K562 (cell line): ENCODE results near the gene CRNKL1. TPM values are rescaled to one million over a fixed set of nuclear protein-coding genes. Genes with fewer than 3 reads are reported as not detected.

Experiments
- GABPA ChIP-seq: fragments of 200-800 bp; sonication (Bioruptor generic); conservative IDR thresholded peaks from 2 replicates; pipeline ENCODE4 v1.6.1; 2016; ENCODE audit warnings: low read depth, missing genetic modification characterization, missing compliant biosample characterization
- HCFC1 ChIP-seq: IDR thresholded peaks from 2 replicates; pipeline ENCODE4 v1.6.1; 2012; ENCODE audit warnings: low read depth, low read length, improper control_type of control experiment
- POLR2AphosphoS2 ChIP-seq: IDR thresholded peaks from 2 replicates; pipeline ENCODE4 v1.6.1; 2012; ENCODE audit warnings: low read length, improper control_type of control experiment
- PURB ChIP-seq: sonication (generic); formaldehyde crosslinking; IDR thresholded peaks from 2 replicates; pipeline ENCODE4 v1.9.0; 2021; ENCODE audit warnings: low read depth, mild to moderate bottlenecking, missing genetic modification reagents
- RBBP5 ChIP-seq: fragments of 200-600 bp; sonication (generic); IDR thresholded peaks from 2 replicates; pipeline ENCODE4 v1.6.1; 2012; ENCODE audit warnings: borderline replicate concordance, mild to moderate bottlenecking, low read length, control low read depth, inconsistent platforms; ENCODE audit not compliant: insufficient read depth, poor library complexity, severe bottlenecking
- TRIM24 ChIP-seq, 2 experiments: fragments of 450-650 bp; IDR thresholded peaks; 2 replicates each; pipeline ENCODE4 v1.6.1; 2016
- XRCC3 ChIP-seq: fragments of 450-650 bp; IDR thresholded peaks from 2 replicates; pipeline ENCODE4 v1.6.1; 2017; ENCODE audit warnings: mild to moderate bottlenecking, moderate library complexity
- XRCC5 ChIP-seq: fragments of 200-400 bp; formaldehyde crosslinking; IDR thresholded peaks from 2 replicates; pipeline ENCODE4 v1.6.1; 2017; ENCODE audit warnings: low read depth, mild to moderate bottlenecking, low read length
- ZNF3 ChIP-seq: fragments of 250-450 bp; sonication (Bioruptor Pico); IDR thresholded peaks from 2 replicates; pipeline ENCODE4 v1.5.0; 2021; ENCODE audit warnings: mild to moderate bottlenecking, moderate library complexity
- polyA plus RNA-seq, 8 experiments: library from polyadenylated mRNA; depleted of rRNA in 4 of 8; stranded (reverse) in 5 of 8; unstranded in 3 of 8; fragments of >200 nt; fragmentation: Nextera tagmentation in 2 of 8; fragmentation: Illumina TruSeq in 1 of 8; extraction: Ambion mirVana in 2 of 8; extraction: Trizol in 1 of 8; gene quantifications; 2 replicates each; pipeline versions ENCODE4 v1.2.1 to v1.2.3, GENCODE V29; 2011 to 2014; ENCODE audit warnings: inconsistent platforms in 1 of 8, missing spikeins in 1 of 8
- total RNA-seq, 7 experiments: library from RNA; depleted of rRNA in 6 of 7; stranded (reverse); fragments of >200 nt in 6 of 7; fragmentation: Illumina TruSeq in 2 of 7; extraction: Trizol in 2 of 7; gene quantifications; 2 replicates each; pipeline versions ENCODE4 v1.2.1 to v1.2.3, GENCODE V29; 2011 to 2021; ENCODE audit warnings: low replicate concordance in 1 of 7
- TF ChIP-seq, protein P1 (sequence below): fragments of 250-450 bp; sonication (Bioruptor Pico); IDR thresholded peaks from 2 replicates; pipeline ENCODE4 v1.8.0; 2022; ENCODE audit warnings: inconsistent platforms, mild to moderate bottlenecking, moderate library complexity, borderline replicate concordance
- TF ChIP-seq, protein P2 (sequence below), 2 experiments: IDR thresholded peaks; 2 replicates each; pipeline ENCODE4 v1.6.1; 2012; ENCODE audit warnings: improper control_type of control experiment in 2 of 2, low read depth in 2 of 2, low read length in 2 of 2, borderline replicate concordance in 1 of 2
- TF ChIP-seq, protein P3 (sequence below): fragments of 250-450 bp; sonication (Bioruptor Pico); IDR thresholded peaks from 2 replicates; pipeline ENCODE4 v1.8.0; 2022; ENCODE audit warnings: moderate library complexity, mild to moderate bottlenecking, inconsistent platforms
- TF ChIP-seq, protein P4 (sequence below), 2 experiments: fragments of 450-650 bp; conservative IDR thresholded peaks; 2 replicates each; pipeline ENCODE4 v1.6.1; 2017; ENCODE audit warnings: mild to moderate bottlenecking in 2 of 2, moderate library complexity in 2 of 2
- TF ChIP-seq, protein P5 (sequence below), 2 experiments: IDR thresholded peaks; 2 replicates each; pipeline ENCODE4 v1.6.1; 2011; ENCODE audit warnings: borderline replicate concordance in 1 of 2, control low read depth in 1 of 2, low read depth in 1 of 2, low read length in 1 of 2, mild to moderate bottlenecking in 1 of 2, mixed read lengths in 1 of 2, moderate library complexity in 1 of 2; ENCODE audit not compliant: insufficient read depth in 1 of 2, insufficient read length in 1 of 2, poor library complexity in 1 of 2, severe bottlenecking in 1 of 2; ENCODE audit errors: extremely low read depth in 1 of 2
- TF ChIP-seq, protein P6 (sequence below): sonication (generic); formaldehyde crosslinking; IDR thresholded peaks from 2 replicates; pipeline ENCODE4 v1.8.0; 2022; ENCODE audit warnings: missing genetic modification reagents, mild to moderate bottlenecking, moderate library complexity, borderline replicate concordance

Gene CRNKL1
- total and polyA plus RNA-seq, 9 of the 15 experiments (the other 6 are each of a cell fraction or from before 2014, with no cell fraction given), result 8.1 to 17.0 (median 11.7) TPM

DNA sequence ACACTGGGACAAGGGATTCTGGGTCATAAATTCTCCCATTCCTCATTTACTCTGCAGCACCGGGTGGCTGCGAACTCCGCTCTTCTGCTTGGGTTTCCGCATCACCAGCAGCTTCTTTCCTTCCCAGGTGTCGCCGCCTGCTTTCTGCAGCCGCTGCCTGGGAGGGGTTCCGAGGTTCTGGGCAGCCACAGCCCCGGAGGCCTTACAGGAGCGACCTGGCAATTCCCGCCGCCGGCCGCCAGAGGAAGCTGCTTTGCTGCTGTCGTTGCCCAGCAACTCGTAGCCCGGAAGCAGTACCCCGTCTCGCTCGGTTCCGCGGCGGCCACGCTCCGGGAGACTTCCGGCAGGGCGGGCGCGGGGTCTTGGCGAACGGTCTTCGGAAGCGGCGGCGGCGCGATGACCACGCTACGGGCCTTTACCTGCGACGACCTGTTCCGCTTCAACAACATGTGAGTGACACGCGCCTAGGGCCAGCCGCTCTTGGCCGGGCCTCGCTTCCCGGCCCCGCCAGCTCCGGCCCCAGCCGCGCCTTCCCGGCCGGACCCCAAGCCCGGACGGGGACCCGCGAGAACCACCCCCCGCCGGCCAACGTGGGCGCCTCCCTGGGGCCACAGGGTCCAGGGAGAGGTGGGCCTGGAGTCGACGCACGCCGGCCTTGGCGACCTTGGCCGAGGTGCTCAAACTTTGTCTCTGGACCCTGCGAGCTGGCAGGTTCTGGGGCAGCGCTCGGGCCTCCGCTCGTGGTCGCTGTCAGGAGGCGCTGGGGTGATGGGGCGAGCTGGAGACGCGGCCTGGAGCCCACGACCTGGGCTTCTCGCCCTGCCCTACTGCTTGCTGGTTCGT is 35.0 kb downstream of the CRNKL1 start, which contains the start of gene NAA20 (continued):
- TF ChIP-seq, protein P1, sequence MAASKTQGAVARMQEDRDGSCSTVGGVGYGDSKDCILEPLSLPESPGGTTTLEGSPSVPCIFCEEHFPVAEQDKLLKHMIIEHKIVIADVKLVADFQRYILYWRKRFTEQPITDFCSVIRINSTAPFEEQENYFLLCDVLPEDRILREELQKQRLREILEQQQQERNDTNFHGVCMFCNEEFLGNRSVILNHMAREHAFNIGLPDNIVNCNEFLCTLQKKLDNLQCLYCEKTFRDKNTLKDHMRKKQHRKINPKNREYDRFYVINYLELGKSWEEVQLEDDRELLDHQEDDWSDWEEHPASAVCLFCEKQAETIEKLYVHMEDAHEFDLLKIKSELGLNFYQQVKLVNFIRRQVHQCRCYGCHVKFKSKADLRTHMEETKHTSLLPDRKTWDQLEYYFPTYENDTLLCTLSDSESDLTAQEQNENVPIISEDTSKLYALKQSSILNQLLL, result no peak
- TF ChIP-seq HCFC1 (peak; percentile 79), XRCC3 (no peak), RBBP5 (peak; percentile 76), XRCC5 (no peak), PURB (CRISPR knock-in tag) (no peak), ZNF3 (CRISPR knock-in tag) (no peak), TRIM24 (IDR thresholded peaks at IDR 0.05) (peak in 1 of 2 experiments; percentile 85; a peak in 2 of 4 replicates), POLR2AphosphoS2 (no peak), GABPA (peak; percentile 98)
- TF ChIP-seq, protein P2, sequence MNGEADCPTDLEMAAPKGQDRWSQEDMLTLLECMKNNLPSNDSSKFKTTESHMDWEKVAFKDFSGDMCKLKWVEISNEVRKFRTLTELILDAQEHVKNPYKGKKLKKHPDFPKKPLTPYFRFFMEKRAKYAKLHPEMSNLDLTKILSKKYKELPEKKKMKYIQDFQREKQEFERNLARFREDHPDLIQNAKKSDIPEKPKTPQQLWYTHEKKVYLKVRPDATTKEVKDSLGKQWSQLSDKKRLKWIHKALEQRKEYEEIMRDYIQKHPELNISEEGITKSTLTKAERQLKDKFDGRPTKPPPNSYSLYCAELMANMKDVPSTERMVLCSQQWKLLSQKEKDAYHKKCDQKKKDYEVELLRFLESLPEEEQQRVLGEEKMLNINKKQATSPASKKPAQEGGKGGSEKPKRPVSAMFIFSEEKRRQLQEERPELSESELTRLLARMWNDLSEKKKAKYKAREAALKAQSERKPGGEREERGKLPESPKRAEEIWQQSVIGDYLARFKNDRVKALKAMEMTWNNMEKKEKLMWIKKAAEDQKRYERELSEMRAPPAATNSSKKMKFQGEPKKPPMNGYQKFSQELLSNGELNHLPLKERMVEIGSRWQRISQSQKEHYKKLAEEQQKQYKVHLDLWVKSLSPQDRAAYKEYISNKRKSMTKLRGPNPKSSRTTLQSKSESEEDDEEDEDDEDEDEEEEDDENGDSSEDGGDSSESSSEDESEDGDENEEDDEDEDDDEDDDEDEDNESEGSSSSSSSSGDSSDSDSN (IDR thresholded peaks at IDR 0.05; ENCODE audit: borderline replicate concordance in 1 of 2, low read depth in 2 of 2, low read length in 2 of 2), result peak; percentile 75 to 80; a peak in 3 of 4 replicates
- TF ChIP-seq, protein P3, sequence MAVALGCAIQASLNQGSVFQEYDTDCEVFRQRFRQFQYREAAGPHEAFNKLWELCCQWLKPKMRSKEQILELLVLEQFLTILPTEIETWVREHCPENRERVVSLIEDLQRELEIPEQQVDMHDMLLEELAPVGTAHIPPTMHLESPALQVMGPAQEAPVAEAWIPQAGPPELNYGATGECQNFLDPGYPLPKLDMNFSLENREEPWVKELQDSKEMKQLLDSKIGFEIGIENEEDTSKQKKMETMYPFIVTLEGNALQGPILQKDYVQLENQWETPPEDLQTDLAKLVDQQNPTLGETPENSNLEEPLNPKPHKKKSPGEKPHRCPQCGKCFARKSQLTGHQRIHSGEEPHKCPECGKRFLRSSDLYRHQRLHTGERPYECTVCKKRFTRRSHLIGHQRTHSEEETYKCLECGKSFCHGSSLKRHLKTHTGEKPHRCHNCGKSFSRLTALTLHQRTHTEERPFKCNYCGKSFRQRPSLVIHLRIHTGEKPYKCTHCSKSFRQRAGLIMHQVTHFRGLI (CRISPR knock-in tag), result no peak
- TF ChIP-seq, protein P4, sequence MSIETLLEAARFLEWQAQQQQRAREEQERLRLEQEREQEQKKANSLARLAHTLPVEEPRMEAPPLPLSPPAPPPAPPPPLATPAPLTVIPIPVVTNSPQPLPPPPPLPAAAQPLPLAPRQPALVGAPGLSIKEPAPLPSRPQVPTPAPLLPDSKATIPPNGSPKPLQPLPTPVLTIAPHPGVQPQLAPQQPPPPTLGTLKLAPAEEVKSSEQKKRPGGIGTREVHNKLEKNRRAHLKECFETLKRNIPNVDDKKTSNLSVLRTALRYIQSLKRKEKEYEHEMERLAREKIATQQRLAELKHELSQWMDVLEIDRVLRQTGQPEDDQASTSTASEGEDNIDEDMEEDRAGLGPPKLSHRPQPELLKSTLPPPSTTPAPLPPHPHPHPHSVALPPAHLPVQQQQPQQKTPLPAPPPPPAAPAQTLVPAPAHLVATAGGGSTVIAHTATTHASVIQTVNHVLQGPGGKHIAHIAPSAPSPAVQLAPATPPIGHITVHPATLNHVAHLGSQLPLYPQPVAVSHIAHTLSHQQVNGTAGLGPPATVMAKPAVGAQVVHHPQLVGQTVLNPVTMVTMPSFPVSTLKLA (conservative IDR thresholded peaks at IDR 0.05), result peak; percentile 60 to 80
- TF ChIP-seq, protein P5, sequence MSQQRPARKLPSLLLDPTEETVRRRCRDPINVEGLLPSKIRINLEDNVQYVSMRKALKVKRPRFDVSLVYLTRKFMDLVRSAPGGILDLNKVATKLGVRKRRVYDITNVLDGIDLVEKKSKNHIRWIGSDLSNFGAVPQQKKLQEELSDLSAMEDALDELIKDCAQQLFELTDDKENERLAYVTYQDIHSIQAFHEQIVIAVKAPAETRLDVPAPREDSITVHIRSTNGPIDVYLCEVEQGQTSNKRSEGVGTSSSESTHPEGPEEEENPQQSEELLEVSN (IDR thresholded peaks at IDR 0.05; ENCODE audit: borderline replicate concordance in 1 of 2, extremely low read depth in 1 of 2, insufficient read depth in 1 of 2, insufficient read length in 1 of 2, low read depth in 1 of 2, low read length in 1 of 2, poor library complexity in 1 of 2, severe bottlenecking in 1 of 2), result peak; percentile 59 to 73
- TF ChIP-seq, protein P6, sequence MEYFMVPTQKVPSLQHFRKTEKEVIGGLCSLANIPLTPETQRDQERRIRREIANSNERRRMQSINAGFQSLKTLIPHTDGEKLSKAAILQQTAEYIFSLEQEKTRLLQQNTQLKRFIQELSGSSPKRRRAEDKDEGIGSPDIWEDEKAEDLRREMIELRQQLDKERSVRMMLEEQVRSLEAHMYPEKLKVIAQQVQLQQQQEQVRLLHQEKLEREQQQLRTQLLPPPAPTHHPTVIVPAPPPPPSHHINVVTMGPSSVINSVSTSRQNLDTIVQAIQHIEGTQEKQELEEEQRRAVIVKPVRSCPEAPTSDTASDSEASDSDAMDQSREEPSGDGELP (CRISPR knock-in tag), result peak; percentile 35; the same call in 1 of the 2 replicates
